HEK293T (cell line): ENCODE data around the gene MAN1A2.

ENCODE experiments used
- BHLHE40 ChIP-seq: fragments of 450-650 bp; IDR thresholded peaks from 2 replicates; pipeline ENCODE4 v1.6.1; 2016; ENCODE audit warnings: mild to moderate bottlenecking, moderate library complexity, borderline replicate concordance
- ELF4 ChIP-seq: fragments of 450-650 bp; IDR thresholded peaks from 2 replicates; pipeline ENCODE4 v1.6.1; 2017; ENCODE audit warnings: antibody characterized with exemption
- FOXA1 ChIP-seq: fragments of 450-650 bp; IDR thresholded peaks from 2 replicates; pipeline ENCODE4 v1.6.1; 2016; ENCODE audit warnings: mild to moderate bottlenecking
- FOXK2 ChIP-seq: fragments of 450-650 bp; IDR thresholded peaks from 2 replicates; pipeline ENCODE4 v1.6.1; 2016; ENCODE audit warnings: mild to moderate bottlenecking
- FOXM1 ChIP-seq: fragments of 450-650 bp; IDR thresholded peaks from 2 replicates; pipeline ENCODE4 v1.6.1; 2017; ENCODE audit warnings: mild to moderate bottlenecking, borderline replicate concordance
- HDGF ChIP-seq: fragments of 450-650 bp; IDR thresholded peaks from 2 replicates; pipeline ENCODE4 v1.6.1; 2017; ENCODE audit warnings: antibody characterized with exemption, borderline replicate concordance
- L3MBTL2 ChIP-seq: fragments of 450-650 bp; conservative IDR thresholded peaks from 2 replicates; pipeline ENCODE4 v1.6.1; 2016; ENCODE audit warnings: mild to moderate bottlenecking
- LEF1 ChIP-seq: fragments of 450-650 bp; IDR thresholded peaks from 2 replicates; pipeline ENCODE4 v1.6.1; 2017; ENCODE audit warnings: mild to moderate bottlenecking, borderline replicate concordance
- NFRKB ChIP-seq: fragments of 450-650 bp; IDR thresholded peaks from 2 replicates; pipeline ENCODE4 v1.6.1; 2016; ENCODE audit warnings: mild to moderate bottlenecking, moderate library complexity
- SP1 ChIP-seq: fragments of 450-650 bp; IDR thresholded peaks from 2 replicates; pipeline ENCODE4 v1.6.1; 2017
- SUZ12 ChIP-seq: fragments of 450-650 bp; IDR thresholded peaks from 2 replicates; pipeline ENCODE4 v1.6.1; 2016; ENCODE audit warnings: mild to moderate bottlenecking
- TARDBP ChIP-seq: fragments of 450-650 bp; IDR thresholded peaks from 2 replicates; pipeline ENCODE4 v1.6.1; 2016
- ZNF384 ChIP-seq: fragments of 450-650 bp; IDR thresholded peaks from 2 replicates; pipeline ENCODE4 v1.6.1; 2016

DNA sequence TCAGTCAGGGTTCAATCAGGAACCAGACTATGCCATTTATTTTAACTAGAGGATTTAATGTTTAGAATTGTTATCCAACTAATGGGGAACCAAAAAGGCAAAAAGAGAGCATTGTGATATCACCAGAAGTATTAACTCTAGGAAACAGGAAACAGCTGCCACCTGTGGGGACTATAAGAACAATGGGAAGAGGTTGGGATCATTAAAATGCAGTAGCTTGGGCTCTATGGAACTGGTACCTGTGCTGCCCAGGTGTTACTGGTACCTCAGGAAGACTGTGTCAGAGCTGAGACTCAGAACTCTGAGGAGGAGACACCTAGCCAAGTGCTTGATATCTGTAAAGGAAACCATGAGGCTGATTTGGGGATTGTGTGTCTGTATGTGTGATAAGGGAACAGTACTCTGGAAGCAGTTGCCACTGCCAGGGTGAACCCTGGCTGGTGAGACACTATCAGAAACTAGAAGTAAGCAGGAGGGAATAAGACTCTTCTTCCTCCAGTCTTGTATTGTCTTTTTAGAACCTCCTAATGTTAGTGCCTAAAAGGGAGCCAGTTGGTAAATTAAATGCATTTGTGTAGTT, 49.4 kb downstream of the MAN1A2 start:
- no peak for TF ChIP-seq ZNF384
- TF ChIP-seq TARDBP: no peak
- TF ChIP-seq FOXK2: no peak
- TF ChIP-seq SUZ12: no peak
- no peak for TF ChIP-seq L3MBTL2
- TF ChIP-seq ELF4: no peak
- TF ChIP-seq LEF1: no peak
- no peak for TF ChIP-seq NFRKB
- TF ChIP-seq HDGF: no peak
- no peak for TF ChIP-seq FOXA1
- no peak for TF ChIP-seq FOXM1
- no peak for TF ChIP-seq SP1
- no peak for TF ChIP-seq BHLHE40
